Stromal cell of bone marrow (primary cell): Measurements from ENCODE around the gene UBL4A.
"Not testable (repeated sequence)": the region's sequence is repeated elsewhere in the genome, so short reads cannot be mapped to it uniquely, and the experiment has no call there.

Experiments
- DNase-seq: peaks from one replicate; pipeline ENCODE4 v3.0.0-alpha.2; 2012; ENCODE audit warnings: low read depth

Gene UBL4A

GRCh38 chrX:154507673-154508383, 21.4 kb upstream of the UBL4A start:
- no peak for DNase-seq

GRCh38 chrX:154506483-154507332, 20.3 kb upstream of the UBL4A start:
- DNase-seq: no peak

- no peak for DNase-seq
Measured at GRCh38 chrX:154505734-154506133, 19.3 kb upstream of the UBL4A start.

- no peak for DNase-seq
Measured at GRCh38 chrX:154502989-154503388, 16.6 kb upstream of the UBL4A start.

- DNase-seq: no peak
Measured at GRCh38 chrX:154502098-154502497, 15.7 kb upstream of the UBL4A start.

- not testable (repeated sequence) for DNase-seq
Measured at GRCh38 chrX:154501423-154501822, 15.0 kb upstream of the UBL4A start.

- DNase-seq: not testable (repeated sequence)
Measured at GRCh38 chrX:154496591-154497137, 10.2 kb upstream of the UBL4A start.

- DNase-seq: no peak
Measured at GRCh38 chrX:154495472-154495922, 9.1 kb upstream of the UBL4A start.

- DNase-seq: no peak
Measured at GRCh38 chrX:154494715-154495114, 8.3 kb upstream of the UBL4A start.

- peak; percentile 82 for DNase-seq
Measured at GRCh38 chrX:154490414-154491083, 4.1 kb upstream of the UBL4A start, which contains the start of gene SLC10A3. Gene SLC10A3, minus strand, starts transcription at chrX:154490629. Its CDS starts 1,689 bp downstream, at chrX:154488940.

GRCh38 chrX:154490021-154490413, 3.6 kb upstream of the UBL4A start:
- peak; percentile 31 for DNase-seq

GRCh38 chrX:154489182-154489581, 2.8 kb upstream of the UBL4A start:
- DNase-seq: no peak

- no peak for DNase-seq
Measured at GRCh38 chrX:154488336-154489075, 2.1 kb upstream of the UBL4A start.

- DNase-seq: no peak
Measured at GRCh38 chrX:154487518-154488290, 1.3 kb upstream of the UBL4A start.

- no peak for DNase-seq
Measured at GRCh38 chrX:154486052-154486395, 391 bp downstream of the UBL4A start.

GRCh38 chrX:154485150-154486051, 1.0 kb downstream of the UBL4A start:
- no peak for DNase-seq

- DNase-seq: no peak
Measured at GRCh38 chrX:154484255-154485149, 1.9 kb downstream of the UBL4A start.

- no peak for DNase-seq
Measured at GRCh38 chrX:154483325-154483724, 3.1 kb downstream of the UBL4A start.

GRCh38 chrX:154482786-154483185, 3.6 kb downstream of the UBL4A start:
- no peak for DNase-seq
